ENCODE results near the gene DOHH.
"Not testable (repeated sequence)": the region's sequence is repeated elsewhere in the genome, so short reads cannot be mapped to it uniquely, and the experiment has no call there.

Gene DOHH

GRCh38 chr19:3509566-3509989, 9.1 kb upstream of the DOHH start:
- no peak overlapping the region for H3K23ac ChIP-seq (ENCODE audit: low read length in 2 of 2)
- WGBS, result 63% methylated on average over 15 of the region's 15 CpGs
- H3K9ac ChIP-seq (ENCODE audit: low read length), result no peak overlapping the region
- H3K79me1 ChIP-seq (replicated peaks; ENCODE audit: low read length, poor library complexity, severe bottlenecking), result peaks cover 5% of the 10 kb centered on the region
- no peak overlapping the region for H4K91ac ChIP-seq (ENCODE audit: low read length)
- no peak overlapping the region for H4K8ac ChIP-seq (ENCODE audit: low read length)
- no peak overlapping the region for H3K27ac ChIP-seq (ENCODE audit: low read length, poor library complexity, severe bottlenecking)
- H3K4ac ChIP-seq (ENCODE audit: low read depth in 1 of 2, low read length in 2 of 2), result no peak overlapping the region
- no peak overlapping the region for H3K18ac ChIP-seq (ENCODE audit: low read depth in 1 of 2, low read length in 2 of 2)
- no peaks in the 10 kb centered on the region for H3K9me3 ChIP-seq (ENCODE audit: control insufficient read depth, low read length)
- no peak overlapping the region for H2BK12ac ChIP-seq (ENCODE audit: low read length in 2 of 2)
- H2AK5ac ChIP-seq (ENCODE audit: low read length, severe bottlenecking), result no peak overlapping the region
- peak; percentile 80 for DNase-seq
- no peak overlapping the region for H2BK5ac ChIP-seq (ENCODE audit: low read depth, low read length, poor library complexity, severe bottlenecking)
- H3K27me3 ChIP-seq (ENCODE audit: control insufficient read depth in 1 of 2, insufficient read depth in 1 of 2, low read length in 2 of 2), result no peaks in the 10 kb centered on the region
- H3K4me1 ChIP-seq (ENCODE audit: control insufficient read depth, insufficient read depth, low read depth, low read length), result peaks cover 58% of the 10 kb centered on the region
- no peak overlapping the region for H3K4me3 ChIP-seq (ENCODE audit: insufficient read depth in 1 of 2, low read depth in 1 of 2, low read length in 2 of 2)
- no peak overlapping the region for H3K4me2 ChIP-seq (ENCODE audit: low read length, poor library complexity, severe bottlenecking)
- no peak overlapping the region for H3K14ac ChIP-seq (ENCODE audit: low read length in 2 of 2)
- H3K36me3 ChIP-seq (ENCODE audit: control insufficient read depth in 1 of 2, insufficient read depth in 2 of 2, low read depth in 1 of 2, low read length in 2 of 2), result peaks cover 19 to 57% of the 10 kb centered on the region in 2 experiments
- H2BK15ac ChIP-seq (ENCODE audit: low read depth, poor library complexity, severe bottlenecking), result no peak overlapping the region
- H2BK120ac ChIP-seq (ENCODE audit: low read depth, low read length), result no peak overlapping the region
- H2AFZ ChIP-seq (ENCODE audit: low read depth, low read length), result no peak overlapping the region

GRCh38 chr19:3508771-3509535, 8.5 kb upstream of the DOHH start:
- H3K18ac ChIP-seq (ENCODE audit: low read depth in 1 of 2, low read length in 2 of 2), result no peak overlapping the region
- DNase-seq, result no peak
- no peaks in the 10 kb centered on the region for H3K27me3 ChIP-seq (ENCODE audit: control insufficient read depth in 1 of 2, insufficient read depth in 1 of 2, low read length in 2 of 2)
- 92% methylated on average over 23 of the region's 23 CpGs for WGBS
- no peak overlapping the region for H2AK5ac ChIP-seq (ENCODE audit: low read length, severe bottlenecking)
- H3K4ac ChIP-seq (ENCODE audit: low read depth in 1 of 2, low read length in 2 of 2), result no peak overlapping the region
- peaks cover 52% of the 10 kb centered on the region for H3K4me1 ChIP-seq (ENCODE audit: control insufficient read depth, insufficient read depth, low read depth, low read length)
- H3K79me1 ChIP-seq (replicated peaks; ENCODE audit: low read length, poor library complexity, severe bottlenecking), result peaks cover 3% of the 10 kb centered on the region
- H2BK12ac ChIP-seq (ENCODE audit: low read length in 2 of 2), result no peak overlapping the region
- H3K14ac ChIP-seq (ENCODE audit: low read length in 2 of 2), result no peak overlapping the region
- peak overlapping the region; percentile 65 for H4K91ac ChIP-seq (ENCODE audit: low read length)
- no peak overlapping the region for H2BK120ac ChIP-seq (ENCODE audit: low read depth, low read length)
- no peak overlapping the region for H2BK15ac ChIP-seq (ENCODE audit: low read depth, poor library complexity, severe bottlenecking)
- no peak overlapping the region for H3K9ac ChIP-seq (ENCODE audit: low read length)
- no peak overlapping the region for H2BK5ac ChIP-seq (ENCODE audit: low read depth, low read length, poor library complexity, severe bottlenecking)
- H2AFZ ChIP-seq (ENCODE audit: low read depth, low read length), result no peak overlapping the region
- H3K36me3 ChIP-seq (ENCODE audit: control insufficient read depth in 1 of 2, insufficient read depth in 2 of 2, low read depth in 1 of 2, low read length in 2 of 2), result peaks cover 19 to 50% of the 10 kb centered on the region in 2 experiments
- no peak overlapping the region for H3K4me2 ChIP-seq (ENCODE audit: low read length, poor library complexity, severe bottlenecking)
- H3K9me3 ChIP-seq (ENCODE audit: control insufficient read depth, low read length), result no peaks in the 10 kb centered on the region
- H4K8ac ChIP-seq (ENCODE audit: low read length), result no peak overlapping the region
- no peak overlapping the region for H3K27ac ChIP-seq (ENCODE audit: low read length, poor library complexity, severe bottlenecking)
- no peak overlapping the region for H3K23ac ChIP-seq (ENCODE audit: low read length in 2 of 2)
- no peak overlapping the region for H3K4me3 ChIP-seq (ENCODE audit: insufficient read depth in 1 of 2, low read depth in 1 of 2, low read length in 2 of 2)

- H2AFZ ChIP-seq (ENCODE audit: low read depth, low read length); H3K4ac ChIP-seq (ENCODE audit: low read depth in 1 of 2, low read length in 2 of 2); H2BK120ac ChIP-seq (ENCODE audit: low read depth, low read length); H3K27me3 ChIP-seq (ENCODE audit: control insufficient read depth in 1 of 2, insufficient read depth in 1 of 2, low read length in 2 of 2); H2AK5ac ChIP-seq (ENCODE audit: low read length, severe bottlenecking); H2BK5ac ChIP-seq (ENCODE audit: low read depth, low read length, poor library complexity, severe bottlenecking); DNase-seq; H4K8ac ChIP-seq (ENCODE audit: low read length); H3K4me3 ChIP-seq (ENCODE audit: insufficient read depth in 1 of 2, low read depth in 1 of 2, low read length in 2 of 2); H3K4me2 ChIP-seq (ENCODE audit: low read length, poor library complexity, severe bottlenecking); H4K91ac ChIP-seq (ENCODE audit: low read length); H3K23ac ChIP-seq (ENCODE audit: low read length in 2 of 2); H3K14ac ChIP-seq (ENCODE audit: low read length in 2 of 2); H3K9me3 ChIP-seq (ENCODE audit: control insufficient read depth, low read length); H3K27ac ChIP-seq (ENCODE audit: low read length, poor library complexity, severe bottlenecking); H3K79me1 ChIP-seq (replicated peaks; ENCODE audit: low read length, poor library complexity, severe bottlenecking); H3K18ac ChIP-seq (ENCODE audit: low read depth in 1 of 2, low read length in 2 of 2); H2BK12ac ChIP-seq (ENCODE audit: low read length in 2 of 2); H2BK15ac ChIP-seq (ENCODE audit: low read depth, poor library complexity, severe bottlenecking); H3K9ac ChIP-seq (ENCODE audit: low read length): not testable (repeated sequence)
- WGBS, result 92% methylated on average over 18 of the region's 18 CpGs
- Histone ChIP-seq H3K4me1 (ENCODE audit: control insufficient read depth, insufficient read depth, low read depth, low read length) (peaks cover 46% of the 10 kb centered on the region), H3K36me3 (ENCODE audit: control insufficient read depth in 1 of 2, insufficient read depth in 2 of 2, low read depth in 1 of 2, low read length in 2 of 2) (peaks cover 19 to 45% of the 10 kb centered on the region in 2 experiments)
Observed at GRCh38 chr19:3508121-3508661, 7.7 kb upstream of the DOHH start.

GRCh38 chr19:3507371-3508120, 7.1 kb upstream of the DOHH start:
- Histone ChIP-seq H3K4ac (ENCODE audit: low read depth in 1 of 2, low read length in 2 of 2) (peak overlapping the region in 1 of 2 experiments; percentile 79), H2BK5ac (ENCODE audit: low read depth, low read length, poor library complexity, severe bottlenecking) (no peak overlapping the region), H3K14ac (ENCODE audit: low read length in 2 of 2) (peak overlapping the region in 1 of 2 experiments; percentile 90), H4K91ac (ENCODE audit: low read length) (no peak overlapping the region), H2BK120ac (ENCODE audit: low read depth, low read length) (no peak overlapping the region), H3K4me2 (ENCODE audit: low read length, poor library complexity, severe bottlenecking) (peak overlapping the region; percentile 87), H3K23ac (ENCODE audit: low read length in 2 of 2) (peak overlapping the region; percentile 37 to 61), H3K79me1 (replicated peaks; ENCODE audit: low read length, poor library complexity, severe bottlenecking) (peaks cover 3% of the 10 kb centered on the region), H4K8ac (ENCODE audit: low read length) (peak overlapping the region; percentile 48), H3K9ac (ENCODE audit: low read length) (peak overlapping the region; percentile 91), H3K27ac (ENCODE audit: low read length, poor library complexity, severe bottlenecking) (peak overlapping the region; percentile 24), H2AK5ac (ENCODE audit: low read length, severe bottlenecking) (peak overlapping the region; percentile 29), H3K4me1 (ENCODE audit: control insufficient read depth, insufficient read depth, low read depth, low read length) (peaks cover 44% of the 10 kb centered on the region), H3K4me3 (ENCODE audit: insufficient read depth in 1 of 2, low read depth in 1 of 2, low read length in 2 of 2) (peak overlapping the region; percentile 92 to 96), H2BK15ac (ENCODE audit: low read depth, poor library complexity, severe bottlenecking) (no peak overlapping the region), H3K9me3 (ENCODE audit: control insufficient read depth, low read length) (no peaks in the 10 kb centered on the region), H2AFZ (ENCODE audit: low read depth, low read length) (no peak overlapping the region), H3K36me3 (ENCODE audit: control insufficient read depth in 1 of 2, insufficient read depth in 2 of 2, low read depth in 1 of 2, low read length in 2 of 2) (peaks cover 19 to 38% of the 10 kb centered on the region in 2 experiments), H2BK12ac (ENCODE audit: low read length in 2 of 2) (no peak overlapping the region), H3K27me3 (ENCODE audit: control insufficient read depth in 1 of 2, insufficient read depth in 1 of 2, low read length in 2 of 2) (no peaks in the 10 kb centered on the region), H3K18ac (ENCODE audit: low read depth in 1 of 2, low read length in 2 of 2) (no peak overlapping the region)
- 26% methylated on average over 22 of the region's 31 CpGs for WGBS
- DNase-seq, result peak; percentile 40

All from mesenchymal stem cell (in vitro differentiated cells and primary cell).